NOMO-1 treated with DMSO at 0.1 percent for 48 hours (cell line): Measurements from ENCODE around the gene ST6GALNAC5.
"Not testable (repeated sequence)": the region's sequence is repeated elsewhere in the genome, so short reads cannot be mapped to it uniquely, and the experiment has no call there.

ENCODE experiments used
- DNase-seq: peaks from one replicate; lab custom pipeline; 2025; ENCODE audit not compliant: unreplicated experiment; lab: John Stamatoyannopoulos, UW

The ST6GALNAC5 gene

DNA sequence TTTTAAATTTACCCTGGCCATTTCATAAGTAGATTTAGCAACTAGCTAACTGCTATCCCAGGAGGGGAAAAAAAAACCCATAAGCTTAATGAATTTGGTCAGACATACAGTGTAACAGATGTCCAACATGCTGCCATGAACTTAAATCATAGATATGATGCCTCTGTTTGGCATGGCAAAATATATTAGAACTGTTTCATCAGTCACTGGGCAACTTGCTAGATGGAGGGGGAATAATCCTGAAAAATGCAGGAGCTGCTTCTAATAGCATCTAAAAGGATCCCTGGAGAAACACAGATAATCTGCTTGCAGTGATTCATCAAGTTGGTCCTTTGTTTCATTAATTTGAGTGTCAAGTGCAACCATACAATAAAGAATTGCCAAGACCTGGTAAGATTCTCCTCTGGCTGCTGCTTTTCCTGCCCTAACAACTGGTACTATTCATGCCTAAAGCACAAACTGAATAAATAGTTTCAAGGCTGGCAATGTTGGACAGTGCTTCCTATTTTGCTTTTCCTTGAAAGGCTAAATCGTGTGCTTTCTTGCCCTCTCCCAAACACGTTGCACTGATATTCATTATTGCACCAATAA, 1.5 kb upstream of the ST6GALNAC5 start:
- DNase-seq, result no peak

- DNase-seq, result no peak
Measured at GRCh38 chr1:76866566-76866965, 714 bp upstream of the ST6GALNAC5 start.

GRCh38 chr1:76868154-76868882, 1.0 kb downstream of the ST6GALNAC5 start:
- no peak for DNase-seq

GRCh38 chr1:76868916-76869315, 1.6 kb downstream of the ST6GALNAC5 start:
- no peak for DNase-seq

GRCh38 chr1:76870037-76870436, 2.8 kb downstream of the ST6GALNAC5 start:
- no peak for DNase-seq

DNA sequence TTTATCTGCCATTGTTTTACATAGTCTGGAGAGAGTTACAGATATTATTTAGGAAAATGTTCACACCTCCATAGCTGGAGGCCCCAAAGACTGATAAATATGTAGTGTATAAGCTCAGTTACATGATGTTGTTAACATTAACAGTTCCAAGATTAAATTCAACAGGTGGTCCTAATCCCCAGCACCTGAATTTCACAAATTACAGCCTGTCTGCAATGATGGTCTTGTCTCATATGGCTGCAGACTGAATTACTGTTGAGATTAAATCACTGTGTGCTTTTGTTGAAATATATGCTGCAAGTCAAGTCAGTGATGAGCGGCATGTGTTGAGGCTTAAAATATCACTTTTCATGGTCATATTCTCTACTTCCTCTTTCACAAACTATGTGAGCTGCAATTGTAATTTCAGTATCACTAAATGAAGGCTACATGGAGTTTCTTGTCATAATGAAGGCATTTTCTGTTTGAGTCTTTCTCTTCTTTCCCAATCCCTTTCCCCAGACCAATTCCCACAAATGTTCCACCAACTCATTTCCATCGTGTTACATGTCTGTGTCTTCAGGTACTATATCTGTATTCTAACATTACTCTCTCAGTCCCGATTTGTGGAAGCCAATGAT, 4.2 kb downstream of the ST6GALNAC5 start:
- DNase-seq, result peak; percentile 67

- no peak for DNase-seq
Measured at GRCh38 chr1:76872944-76873343, 5.7 kb downstream of the ST6GALNAC5 start.

GRCh38 chr1:76876655-76877395, 9.5 kb downstream of the ST6GALNAC5 start:
- no peak for DNase-seq

DNA sequence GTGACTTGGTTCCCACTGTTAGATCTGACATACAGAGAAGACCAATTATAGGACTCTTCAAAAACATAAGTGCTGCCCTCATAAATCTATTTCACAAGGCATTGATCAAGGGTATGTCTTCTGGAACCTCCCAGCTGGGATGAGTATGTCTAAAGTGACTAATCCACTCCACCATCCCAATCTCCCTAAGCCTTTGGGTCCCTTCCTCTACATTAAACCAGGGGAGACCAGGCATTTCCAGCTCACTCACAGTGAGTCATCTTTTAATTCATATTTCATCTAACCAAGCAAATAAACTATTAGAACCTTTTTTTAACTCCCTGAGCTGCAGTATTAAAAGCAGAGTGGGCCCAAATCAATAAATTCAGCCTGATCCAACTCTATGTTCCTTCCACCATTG, 11.7 kb downstream of the ST6GALNAC5 start:
- DNase-seq, result not testable (repeated sequence)

GRCh38 chr1:76881762-76882161, 14.5 kb downstream of the ST6GALNAC5 start:
- no peak for DNase-seq

- peak; percentile 62 for DNase-seq
Measured at GRCh38 chr1:76891931-76892622, 24.8 kb downstream of the ST6GALNAC5 start.

- peak; percentile 41 for DNase-seq
Measured at GRCh38 chr1:76892675-76893074, 25.4 kb downstream of the ST6GALNAC5 start.

- DNase-seq, result peak; percentile 64
Measured at GRCh38 chr1:76901158-76901767, 34.0 kb downstream of the ST6GALNAC5 start.

DNA sequence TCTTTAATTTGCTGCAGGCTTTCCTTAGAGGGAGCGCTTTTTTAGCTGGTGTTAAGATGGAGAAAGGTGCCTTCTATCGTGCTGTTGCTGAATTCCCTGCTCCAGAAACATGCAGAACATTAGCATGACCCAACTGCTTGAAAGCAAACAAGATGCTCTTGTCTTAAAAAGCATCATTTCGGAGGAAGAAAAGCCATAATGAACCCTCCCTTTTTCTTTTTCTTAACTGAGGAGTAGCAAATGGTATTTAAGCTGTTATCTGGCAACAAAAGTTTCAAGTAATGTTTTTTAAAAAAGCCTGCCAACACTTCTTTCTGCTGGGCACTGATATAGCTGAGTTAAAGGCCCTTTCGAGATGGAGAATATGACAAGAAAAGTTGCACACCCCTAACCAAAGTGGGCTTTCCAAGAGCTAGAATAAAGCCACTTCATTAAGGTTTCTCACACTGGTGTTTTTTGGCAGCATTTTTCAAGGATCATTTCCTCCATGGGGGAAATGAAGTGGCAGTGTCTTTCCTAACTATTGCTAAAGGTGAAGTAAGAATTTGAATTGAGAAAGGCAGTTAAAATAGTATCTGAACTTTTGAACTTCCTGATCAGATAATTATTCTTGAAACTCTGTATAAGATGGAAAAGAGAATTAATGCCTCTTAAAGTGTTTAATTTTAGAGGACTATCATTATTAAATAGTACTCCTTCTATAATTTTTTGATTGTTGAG, 38.8 kb downstream of the ST6GALNAC5 start:
- DNase-seq, result peak; percentile 75

DNA sequence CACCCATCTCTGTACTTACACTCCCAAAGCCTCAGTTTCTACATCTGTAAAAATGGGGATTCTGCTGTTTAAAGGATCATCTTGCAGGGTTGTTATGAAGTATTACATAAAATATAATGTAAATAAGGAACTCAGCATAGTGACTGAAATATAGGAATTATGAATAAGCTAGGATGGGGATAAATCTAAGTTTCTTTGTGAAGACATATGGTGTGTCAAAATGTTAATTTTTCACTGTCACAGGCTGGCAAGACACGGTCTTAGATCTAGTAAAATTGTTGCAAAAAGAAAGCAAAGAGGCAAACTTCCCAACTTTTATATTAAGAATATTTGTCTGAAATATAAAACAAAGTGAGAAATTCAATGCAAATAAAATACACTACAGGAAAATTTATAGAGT, 42.0 kb downstream of the ST6GALNAC5 start:
- no peak for DNase-seq

DNA sequence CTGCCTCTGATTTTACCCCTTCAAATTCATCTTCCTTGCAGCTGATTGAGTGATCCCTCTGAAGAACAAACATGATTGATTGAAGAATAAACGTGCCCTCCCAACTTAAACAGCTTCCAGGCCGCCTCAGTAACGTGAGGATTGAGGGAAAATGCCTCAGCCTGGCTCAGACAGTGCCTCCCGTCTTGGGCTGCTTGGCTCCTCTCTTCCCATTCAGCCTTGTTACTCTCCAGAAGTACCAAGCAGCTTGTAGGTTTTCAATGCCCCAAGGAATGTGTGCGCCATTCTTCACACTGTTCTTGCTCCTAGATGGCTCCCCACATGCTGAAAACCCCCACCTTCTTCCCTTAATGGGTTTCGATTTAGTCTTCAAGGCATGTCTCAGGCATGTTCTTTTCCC, 51.8 kb downstream of the ST6GALNAC5 start:
- DNase-seq, result no peak

DNA sequence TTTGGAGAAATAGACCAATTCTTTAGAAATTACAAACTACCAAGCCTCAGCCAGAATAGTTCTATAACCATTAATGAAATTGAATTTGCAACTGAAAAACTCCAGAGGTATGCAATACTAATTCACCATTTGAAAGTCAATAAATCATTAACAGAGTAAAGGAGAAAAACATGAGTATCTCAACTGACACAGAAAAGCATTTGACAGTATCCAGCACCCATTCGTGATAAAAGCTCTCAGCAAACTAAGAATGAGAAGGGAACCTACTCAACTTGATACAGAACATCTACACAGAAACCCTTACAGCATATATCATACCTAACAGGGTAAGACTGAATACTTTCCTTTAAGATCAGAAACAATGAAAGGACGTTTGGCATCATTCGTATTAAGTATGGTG, 54.3 kb downstream of the ST6GALNAC5 start:
- no peak for DNase-seq

DNA sequence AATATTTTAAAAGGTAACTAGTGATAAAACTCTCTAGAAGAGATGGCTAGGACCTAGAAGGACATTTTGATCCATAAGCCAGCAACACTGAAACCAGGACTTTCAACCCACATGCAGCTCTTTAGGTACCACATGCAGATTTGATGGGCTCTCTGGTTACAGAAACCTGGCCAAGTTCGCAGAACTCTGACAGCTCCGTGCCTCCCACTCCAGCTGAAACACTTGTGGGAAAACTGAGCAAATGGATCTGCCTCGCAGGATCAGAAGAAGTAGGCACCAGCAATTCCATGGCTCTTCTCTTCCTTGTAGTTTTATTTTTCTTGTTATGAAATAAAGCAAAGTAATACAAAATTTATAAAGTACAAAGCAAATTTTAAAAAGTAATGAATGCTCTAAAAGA, 58.5 kb downstream of the ST6GALNAC5 start:
- DNase-seq, result no peak

DNA sequence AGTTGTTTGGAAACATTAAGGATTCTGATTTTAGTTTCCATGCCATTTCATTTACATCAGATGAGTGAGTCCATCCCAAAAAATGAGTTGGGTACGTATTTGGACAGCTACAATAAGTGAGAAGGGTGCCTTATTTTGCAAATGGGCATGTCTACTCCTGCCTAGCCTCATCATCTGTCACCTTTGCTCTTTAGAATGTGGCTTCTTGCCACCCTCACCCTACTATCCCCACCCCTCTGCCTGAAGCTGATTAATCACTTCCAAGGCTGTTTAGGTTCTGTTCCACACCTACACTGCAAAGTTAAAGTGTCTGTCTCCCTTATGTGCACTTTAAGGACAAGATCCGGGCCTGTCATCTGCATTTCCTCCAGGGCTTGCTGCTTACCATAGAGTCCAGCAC, 61.2 kb downstream of the ST6GALNAC5 start:
- DNase-seq, result no peak

- no peak for DNase-seq
Measured at GRCh38 chr1:76929136-76929535, 61.9 kb downstream of the ST6GALNAC5 start.
